ENCODE results near the gene NUDT16.
A peak's percentile ranks its signal among the peaks of the same experiment; 100 is the strongest.

NUDT16 gene

GRCh38 chr3:131386429-131387165 lies 5.0 kb downstream of the NUDT16 start:
- peak; percentile 18 for DNase-seq (ENCODE audit: low spot score)

- DNase-seq (ENCODE audit: low spot score): no peak
Observed at GRCh38 chr3:131387796-131388489, 6.4 kb downstream of the NUDT16 start.

- peak; percentile 53 for DNase-seq (ENCODE audit: low spot score)
Observed at GRCh38 chr3:131388490-131388799, 6.9 kb downstream of the NUDT16 start.

GRCh38 chr3:131390331-131390730 lies 8.8 kb downstream of the NUDT16 start:
- no peak for DNase-seq (ENCODE audit: low spot score)

DNA sequence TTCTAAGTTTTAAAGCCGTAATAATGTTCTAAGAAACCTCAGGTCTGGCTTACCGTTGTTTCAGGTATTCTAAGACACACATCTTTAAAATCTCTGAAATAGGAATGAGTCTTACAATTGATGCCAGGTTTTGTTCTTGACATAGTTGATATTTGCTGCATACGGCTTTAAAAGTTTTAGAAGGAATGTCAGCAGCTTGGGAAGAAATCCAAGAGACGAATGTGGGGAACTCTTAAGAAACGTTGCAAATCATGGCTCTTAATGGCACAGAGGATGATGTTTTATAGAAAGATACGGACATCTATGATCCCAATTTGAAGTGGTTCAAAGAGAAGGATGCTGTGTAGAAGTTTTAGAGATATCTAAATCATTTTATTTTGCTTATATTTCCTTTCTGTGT lies 11.5 kb downstream of the NUDT16 start:
- no peak for DNase-seq (ENCODE audit: low spot score)

DNA sequence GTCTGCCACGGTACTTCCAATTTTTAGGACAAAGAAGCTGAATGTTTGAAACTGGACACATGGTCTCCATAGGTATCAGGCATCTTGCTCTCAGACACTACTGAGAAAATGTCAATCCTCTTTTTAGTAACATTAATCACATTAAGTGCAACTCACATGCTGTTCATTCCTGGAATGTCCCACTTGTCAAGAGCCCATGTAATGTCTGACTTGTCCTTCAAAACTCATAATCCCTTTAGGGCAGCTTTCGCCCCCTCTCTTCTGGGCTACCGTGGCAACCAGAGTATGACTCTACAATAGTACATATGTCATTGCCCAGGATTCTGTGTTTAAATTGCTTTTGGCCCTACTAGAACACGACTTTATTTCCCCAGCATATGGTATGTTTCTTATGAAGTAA lies 12.3 kb downstream of the NUDT16 start:
- no peak for DNase-seq (ENCODE audit: low spot score)

- DNase-seq (ENCODE audit: low spot score): no peak
Observed at GRCh38 chr3:131394400-131394799, 12.8 kb downstream of the NUDT16 start.

DNA sequence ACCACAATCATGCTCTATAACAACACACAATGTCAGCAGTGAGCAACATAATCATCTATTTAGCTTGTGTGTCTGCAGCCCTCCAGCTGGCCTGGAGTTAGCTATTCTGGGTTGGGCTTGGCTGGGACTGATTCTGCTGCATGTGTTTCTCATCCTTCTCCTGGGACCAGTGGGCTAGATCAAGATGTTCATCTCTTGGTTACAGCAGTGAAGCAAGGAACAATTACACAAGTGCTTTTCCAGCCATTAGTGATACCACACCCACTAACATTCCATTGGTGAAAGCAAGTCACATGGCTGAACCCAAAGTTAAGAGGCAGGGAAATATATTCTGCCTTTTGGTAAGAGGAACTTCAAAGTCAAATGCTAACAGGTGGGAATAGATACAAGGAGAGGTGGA lies 14.6 kb downstream of the NUDT16 start:
- DNase-seq (ENCODE audit: low spot score): no peak

- DNase-seq (ENCODE audit: low spot score): no peak
Observed at GRCh38 chr3:131397889-131398288, 16.3 kb downstream of the NUDT16 start.

GRCh38 chr3:131401978-131402377 lies 20.4 kb downstream of the NUDT16 start:
- DNase-seq (ENCODE audit: low spot score): no peak

- DNase-seq (ENCODE audit: low spot score): peak; percentile 82
Observed at GRCh38 chr3:131402391-131403039, 20.9 kb downstream of the NUDT16 start.

DNA sequence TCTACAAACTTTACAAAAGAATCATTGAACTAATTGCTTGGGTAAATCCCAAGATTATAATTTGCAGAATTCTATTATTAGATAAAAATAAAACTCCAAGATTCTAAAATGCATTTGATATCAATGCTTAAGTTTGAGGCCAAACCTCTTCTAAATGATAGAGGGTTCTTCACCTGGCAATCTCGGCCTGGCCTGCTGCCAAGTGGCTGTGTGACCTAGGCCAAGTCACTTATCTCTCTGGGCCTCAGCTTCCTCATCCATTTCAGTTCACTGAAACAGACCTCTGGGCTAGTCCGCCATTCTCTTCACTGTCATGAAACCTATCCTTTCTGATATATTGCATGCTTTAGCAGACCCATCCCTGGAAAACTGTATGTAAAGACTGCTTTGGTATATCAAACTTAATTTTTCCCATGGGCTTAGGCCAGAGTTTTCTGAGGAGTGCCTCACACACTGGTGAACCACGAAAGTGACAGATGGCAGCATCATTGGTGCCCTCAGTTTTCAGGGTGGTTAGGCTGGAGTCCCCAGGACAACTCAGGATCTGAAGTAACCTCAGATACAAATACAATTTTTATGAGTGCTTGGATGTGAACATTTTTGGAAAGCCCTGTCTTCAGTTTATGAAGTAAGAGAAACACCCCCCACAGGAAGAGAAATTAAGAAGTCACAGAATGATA lies 21.8 kb downstream of the NUDT16 start:
- no peak for DNase-seq (ENCODE audit: low spot score)

GRCh38 chr3:131405411-131405810 lies 23.8 kb downstream of the NUDT16 start:
- DNase-seq (ENCODE audit: low spot score): no peak

DNA sequence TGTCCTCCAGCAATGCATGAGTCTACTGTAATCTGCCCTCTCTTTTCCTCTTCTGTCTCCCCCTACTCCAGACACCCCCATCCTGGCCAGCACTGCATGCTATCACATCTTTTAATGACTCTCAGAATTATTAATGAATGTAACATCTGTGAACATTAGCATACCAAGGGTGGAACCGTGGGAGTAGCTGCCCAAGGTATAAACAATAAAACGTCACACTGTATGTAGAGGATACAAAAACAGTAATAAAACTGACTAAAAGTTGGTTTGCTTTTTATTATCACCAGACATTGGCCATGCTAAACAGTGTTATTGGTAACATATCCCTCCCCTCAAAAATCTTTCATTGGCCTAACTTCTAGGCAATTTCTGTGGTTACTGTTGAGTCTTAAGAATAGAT lies 24.7 kb downstream of the NUDT16 start:
- no peak for DNase-seq (ENCODE audit: low spot score)

GRCh38 chr3:131417751-131418150 lies 36.2 kb downstream of the NUDT16 start:
- DNase-seq (ENCODE audit: low spot score): no peak

- no peak for DNase-seq (ENCODE audit: low spot score)
Observed at GRCh38 chr3:131421301-131421700, 39.7 kb downstream of the NUDT16 start.

DNA sequence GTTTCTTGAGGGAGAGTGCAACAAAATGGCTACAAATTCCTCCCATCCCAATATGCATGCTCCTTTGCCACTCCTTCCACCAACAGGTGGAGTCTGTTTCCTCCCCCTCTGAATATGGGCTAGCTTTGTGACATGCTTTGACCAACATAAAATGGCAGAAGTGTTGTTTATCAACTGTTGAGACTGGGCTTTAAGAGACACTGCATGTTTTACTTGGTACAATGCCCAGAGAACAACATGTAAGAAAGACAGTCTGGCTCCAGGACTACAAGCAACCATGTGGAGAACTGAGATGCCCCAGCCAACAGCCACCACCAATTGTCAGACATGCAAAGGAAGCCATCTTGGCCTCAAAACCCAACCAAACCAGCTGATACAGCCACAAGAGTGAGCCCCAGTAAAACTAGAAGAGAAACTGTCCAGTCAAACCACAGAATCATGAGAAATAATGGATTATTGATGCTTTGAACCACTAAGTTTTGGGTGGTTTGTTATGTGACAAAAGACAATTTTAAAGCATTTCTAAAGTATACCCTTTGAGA lies 40.5 kb downstream of the NUDT16 start:
- no peak for DNase-seq (ENCODE audit: low spot score)

GRCh38 chr3:131427226-131427625 lies 45.7 kb downstream of the NUDT16 start:
- no peak for DNase-seq (ENCODE audit: low spot score)

- DNase-seq (ENCODE audit: low spot score): no peak
Observed at GRCh38 chr3:131431754-131432153, 50.2 kb downstream of the NUDT16 start.

DNA sequence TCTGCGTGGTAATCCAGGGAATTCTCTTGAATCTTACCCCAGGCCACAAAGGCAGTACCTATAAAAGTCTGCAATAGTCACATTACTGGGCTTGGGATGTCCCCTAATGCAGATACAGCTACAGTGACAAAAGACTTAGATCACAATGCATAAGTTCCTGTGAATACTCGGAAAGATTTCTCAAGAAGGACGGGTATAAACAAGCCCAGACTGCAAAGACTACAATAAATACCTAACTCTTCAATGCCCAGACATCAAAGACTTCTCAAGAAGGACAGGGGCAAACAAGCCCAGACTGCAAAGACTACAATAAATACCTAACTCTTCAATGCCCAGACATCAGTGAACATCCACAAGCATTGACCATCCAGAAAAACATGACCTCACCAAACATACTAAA lies 50.9 kb downstream of the NUDT16 start:
- no peak for DNase-seq (ENCODE audit: low spot score)

DNA sequence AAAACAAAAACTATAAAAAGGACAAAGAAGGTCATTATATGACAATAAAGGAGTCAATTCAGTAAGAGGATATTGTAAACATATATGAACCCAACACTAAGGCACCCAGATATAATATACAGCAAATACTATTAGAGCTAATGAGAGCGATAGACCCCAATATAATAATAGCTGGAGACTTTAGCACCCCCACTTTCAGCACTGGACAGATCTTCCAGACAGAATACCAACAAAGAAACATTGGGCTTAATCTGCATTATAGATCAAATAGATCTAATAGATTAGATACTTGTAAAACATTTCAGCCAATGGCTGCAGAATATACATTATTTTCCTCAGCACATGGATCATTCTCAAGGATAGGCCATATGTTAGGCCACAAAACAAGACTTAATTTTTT lies 53.4 kb downstream of the NUDT16 start:
- DNase-seq (ENCODE audit: low spot score): no peak
